Measurements from ENCODE around the gene NPC1L1.

NPC1L1 gene

GRCh38 chr7:44471436-44471835 lies 69.7 kb downstream of the NPC1L1 start:
- no CpG with 5 or more reads among the region's 1 CpG for WGBS (ENCODE audit: extremely low coverage, insufficient coverage, low lambda C conversion rate)

GRCh38 chr7:44470628-44471245 lies 70.4 kb downstream of the NPC1L1 start:
- Histone ChIP-seq H3K79me1 (ENCODE audit: low read length) (peaks cover 23% of the 10 kb centered on the region), H2AK5ac (ENCODE audit: low read length) (no peak overlapping the region), H3K4me3 (ENCODE audit: low read length) (no peak overlapping the region), H2BK5ac (ENCODE audit: low read length) (no peak overlapping the region), H3K27me3 (ENCODE audit: insufficient read depth, low read length, poor library complexity) (no peaks in the 10 kb centered on the region), H2BK120ac (ENCODE audit: low read depth, low read length) (no peak overlapping the region), H3K36me3 (ENCODE audit: control insufficient read depth, insufficient read depth, low read length) (peaks cover 4% of the 10 kb centered on the region), H3K9ac (ENCODE audit: low read length) (no peak overlapping the region), H3K4me1 (ENCODE audit: control insufficient read depth, low read depth, low read length) (no peaks in the 10 kb centered on the region), H2BK15ac (replicated peaks; ENCODE audit: low read depth) (no peak overlapping the region), H3K56ac (ENCODE audit: low read length) (no peak overlapping the region), H3K4ac (ENCODE audit: low read depth, low read length) (no peak overlapping the region), H3K4me2 (ENCODE audit: low read length) (no peak overlapping the region), H3K27ac (ENCODE audit: low read depth, low read length) (no peak overlapping the region), H4K8ac (ENCODE audit: low read depth, low read length) (no peak overlapping the region), H3K23ac (ENCODE audit: low read length) (no peak overlapping the region), H3K79me2 (ENCODE audit: control insufficient read depth, insufficient read depth, low read length) (peaks cover 22% of the 10 kb centered on the region), H4K5ac (ENCODE audit: low read length) (no peak overlapping the region), H3K18ac (ENCODE audit: low read length) (no peak overlapping the region)
- no peak for DNase-seq
- no CpG with 5 or more reads among the region's 5 CpGs for WGBS (ENCODE audit: extremely low coverage, insufficient coverage, low lambda C conversion rate)

More at GRCh38 chr7:44471436-44471835, 69.7 kb downstream of the NPC1L1 start:
- no peak overlapping the region for H3K56ac ChIP-seq (ENCODE audit: low read length)
- no peak overlapping the region for H2AK5ac ChIP-seq (ENCODE audit: low read length)
- H4K8ac ChIP-seq (ENCODE audit: low read depth, low read length): no peak overlapping the region
- no peaks in the 10 kb centered on the region for H3K4me1 ChIP-seq (ENCODE audit: control insufficient read depth, low read depth, low read length)
- peaks cover 25% of the 10 kb centered on the region for H3K79me1 ChIP-seq (ENCODE audit: low read length)
- H3K4ac ChIP-seq (ENCODE audit: low read depth, low read length): no peak overlapping the region
- H3K79me2 ChIP-seq (ENCODE audit: control insufficient read depth, insufficient read depth, low read length): peaks cover 20% of the 10 kb centered on the region
- H3K27me3 ChIP-seq (ENCODE audit: insufficient read depth, low read length, poor library complexity): no peaks in the 10 kb centered on the region
- H4K5ac ChIP-seq (ENCODE audit: low read length): no peak overlapping the region
- H2BK15ac ChIP-seq (replicated peaks; ENCODE audit: low read depth): no peak overlapping the region
- peaks cover 4% of the 10 kb centered on the region for H3K36me3 ChIP-seq (ENCODE audit: control insufficient read depth, insufficient read depth, low read length)
- DNase-seq: no peak
- no peak overlapping the region for H3K4me3 ChIP-seq (ENCODE audit: low read length)
- H2BK120ac ChIP-seq (ENCODE audit: low read depth, low read length): no peak overlapping the region
- H3K9ac ChIP-seq (ENCODE audit: low read length): no peak overlapping the region
- no peak overlapping the region for H2BK5ac ChIP-seq (ENCODE audit: low read length)
- no peak overlapping the region for H3K23ac ChIP-seq (ENCODE audit: low read length)
- no peak overlapping the region for H3K27ac ChIP-seq (ENCODE audit: low read depth, low read length)
- no peak overlapping the region for H3K4me2 ChIP-seq (ENCODE audit: low read length)
- no peak overlapping the region for H3K18ac ChIP-seq (ENCODE audit: low read length)

GRCh38 chr7:44470135-44470479 lies 71.0 kb downstream of the NPC1L1 start:
- H3K36me3 ChIP-seq (ENCODE audit: control insufficient read depth, insufficient read depth, low read length): peaks cover 4% of the 10 kb centered on the region

GRCh38 chr7:44469461-44470134 lies 71.5 kb downstream of the NPC1L1 start:
- Histone ChIP-seq H3K27me3 (ENCODE audit: insufficient read depth, low read length, poor library complexity) (no peaks in the 10 kb centered on the region), H2BK120ac (ENCODE audit: low read depth, low read length) (no peak overlapping the region), H3K79me2 (ENCODE audit: control insufficient read depth, insufficient read depth, low read length) (peaks cover 24% of the 10 kb centered on the region), H4K5ac (ENCODE audit: low read length) (no peak overlapping the region), H2BK15ac (replicated peaks; ENCODE audit: low read depth) (no peak overlapping the region), H2AK5ac (ENCODE audit: low read length) (no peak overlapping the region), H3K4ac (ENCODE audit: low read depth, low read length) (no peak overlapping the region), H3K23ac (ENCODE audit: low read length) (no peak overlapping the region), H3K56ac (ENCODE audit: low read length) (no peak overlapping the region), H3K4me2 (ENCODE audit: low read length) (no peak overlapping the region), H3K36me3 (ENCODE audit: control insufficient read depth, insufficient read depth, low read length) (peaks cover 4% of the 10 kb centered on the region), H3K18ac (ENCODE audit: low read length) (no peak overlapping the region), H3K4me3 (ENCODE audit: low read length) (no peak overlapping the region), H2BK5ac (ENCODE audit: low read length) (no peak overlapping the region), H3K9ac (ENCODE audit: low read length) (no peak overlapping the region), H3K79me1 (ENCODE audit: low read length) (peaks cover 27% of the 10 kb centered on the region), H3K4me1 (ENCODE audit: control insufficient read depth, low read depth, low read length) (no peaks in the 10 kb centered on the region), H3K27ac (ENCODE audit: low read depth, low read length) (no peak overlapping the region), H4K8ac (ENCODE audit: low read depth, low read length) (no peak overlapping the region)
- no CpG with 5 or more reads among the region's 4 CpGs for WGBS (ENCODE audit: extremely low coverage, insufficient coverage, low lambda C conversion rate)
- no peak for DNase-seq

More at GRCh38 chr7:44470135-44470479, 71.0 kb downstream of the NPC1L1 start:
- H3K4me2 ChIP-seq (ENCODE audit: low read length): no peak overlapping the region
- H3K27ac ChIP-seq (ENCODE audit: low read depth, low read length): no peak overlapping the region
- peaks cover 22% of the 10 kb centered on the region for H3K79me2 ChIP-seq (ENCODE audit: control insufficient read depth, insufficient read depth, low read length)
- no peak overlapping the region for H3K18ac ChIP-seq (ENCODE audit: low read length)
- no peak overlapping the region for H3K4ac ChIP-seq (ENCODE audit: low read depth, low read length)
- H3K27me3 ChIP-seq (ENCODE audit: insufficient read depth, low read length, poor library complexity): no peaks in the 10 kb centered on the region
- H2BK15ac ChIP-seq (replicated peaks; ENCODE audit: low read depth): no peak overlapping the region
- H2BK120ac ChIP-seq (ENCODE audit: low read depth, low read length): no peak overlapping the region
- no peak overlapping the region for H2AK5ac ChIP-seq (ENCODE audit: low read length)
- no peak overlapping the region for H3K4me3 ChIP-seq (ENCODE audit: low read length)
- H4K5ac ChIP-seq (ENCODE audit: low read length): no peak overlapping the region
- H2BK5ac ChIP-seq (ENCODE audit: low read length): no peak overlapping the region
- WGBS (ENCODE audit: extremely low coverage, insufficient coverage, low lambda C conversion rate): no CpG with 5 or more reads among the region's 2 CpGs
- no peak for DNase-seq
- H3K4me1 ChIP-seq (ENCODE audit: control insufficient read depth, low read depth, low read length): no peaks in the 10 kb centered on the region
- H4K8ac ChIP-seq (ENCODE audit: low read depth, low read length): no peak overlapping the region
- no peak overlapping the region for H3K56ac ChIP-seq (ENCODE audit: low read length)
- H3K23ac ChIP-seq (ENCODE audit: low read length): no peak overlapping the region
- peaks cover 25% of the 10 kb centered on the region for H3K79me1 ChIP-seq (ENCODE audit: low read length)
- no peak overlapping the region for H3K9ac ChIP-seq (ENCODE audit: low read length)

- DNase-seq: no peak
Observed at GRCh38 chr7:44467217-44467548, 73.9 kb downstream of the NPC1L1 start.

More at GRCh38 chr7:44467217-44467548, 73.9 kb downstream of the NPC1L1 start:
- Histone ChIP-seq H3K27me3 (ENCODE audit: insufficient read depth, low read length, poor library complexity) (no peaks in the 10 kb centered on the region), H3K9ac (ENCODE audit: low read length) (no peak overlapping the region), H2AK5ac (ENCODE audit: low read length) (no peak overlapping the region), H3K18ac (ENCODE audit: low read length) (no peak overlapping the region), H4K5ac (ENCODE audit: low read length) (no peak overlapping the region), H3K4me1 (ENCODE audit: control insufficient read depth, low read depth, low read length) (no peaks in the 10 kb centered on the region), H2BK15ac (replicated peaks; ENCODE audit: low read depth) (no peak overlapping the region), H3K79me2 (ENCODE audit: control insufficient read depth, insufficient read depth, low read length) (peaks cover 26% of the 10 kb centered on the region), H3K4me2 (ENCODE audit: low read length) (no peak overlapping the region), H3K4ac (ENCODE audit: low read depth, low read length) (no peak overlapping the region), H2BK120ac (ENCODE audit: low read depth, low read length) (no peak overlapping the region), H3K23ac (ENCODE audit: low read length) (no peak overlapping the region), H3K56ac (ENCODE audit: low read length) (no peak overlapping the region), H4K8ac (ENCODE audit: low read depth, low read length) (no peak overlapping the region), H3K4me3 (ENCODE audit: low read length) (no peak overlapping the region), H3K27ac (ENCODE audit: low read depth, low read length) (no peak overlapping the region), H2BK5ac (ENCODE audit: low read length) (no peak overlapping the region), H3K36me3 (ENCODE audit: control insufficient read depth, insufficient read depth, low read length) (peaks cover 4% of the 10 kb centered on the region), H3K79me1 (ENCODE audit: low read length) (peaks cover 29% of the 10 kb centered on the region)
- no CpG with 5 or more reads among the region's 4 CpGs for WGBS (ENCODE audit: extremely low coverage, insufficient coverage, low lambda C conversion rate)

Data from mesendoderm (in vitro differentiated cells).